ENCODE data around the gene AGBL1. TPM values are rescaled to one million over a fixed set of nuclear protein-coding genes. Genes with fewer than 3 reads are reported as not detected.

AGBL1 gene
- polyA plus RNA-seq, 1 donor from 2014 or later: not detected

DNA sequence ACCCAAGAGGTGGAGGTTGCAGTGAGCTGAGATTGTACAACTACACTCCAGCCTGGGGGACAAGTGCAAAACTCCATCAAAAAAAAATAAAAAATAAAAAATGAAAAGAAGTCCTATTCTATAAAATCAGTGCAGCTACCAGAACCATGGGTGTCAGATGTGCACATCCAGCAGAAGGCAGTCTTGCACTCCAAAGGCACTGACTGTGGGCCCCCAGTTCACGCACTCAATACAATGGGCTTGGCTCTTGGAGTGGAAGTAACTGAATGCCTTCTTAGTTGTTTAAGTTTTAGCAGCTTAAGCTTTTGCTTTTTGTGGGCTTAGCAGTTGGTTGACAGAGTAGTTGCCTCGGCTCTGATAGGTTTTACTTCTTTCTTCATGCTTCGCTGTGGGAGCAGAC is 141.4 kb downstream of the AGBL1 start:
- Mint-ChIP-seq H3K36me3 (no peaks in the 10 kb centered on the region), H3K27ac (no peak overlapping the region), H3K4me1 (no peaks in the 10 kb centered on the region), H3K9me3 (peaks cover 4 to 15% (median 13%) of the 10 kb centered on the region in 3 donors), H3K4me3 (no peak overlapping the region), H3K27me3 (peaks cover 2% of the 10 kb centered on the region)

DNA sequence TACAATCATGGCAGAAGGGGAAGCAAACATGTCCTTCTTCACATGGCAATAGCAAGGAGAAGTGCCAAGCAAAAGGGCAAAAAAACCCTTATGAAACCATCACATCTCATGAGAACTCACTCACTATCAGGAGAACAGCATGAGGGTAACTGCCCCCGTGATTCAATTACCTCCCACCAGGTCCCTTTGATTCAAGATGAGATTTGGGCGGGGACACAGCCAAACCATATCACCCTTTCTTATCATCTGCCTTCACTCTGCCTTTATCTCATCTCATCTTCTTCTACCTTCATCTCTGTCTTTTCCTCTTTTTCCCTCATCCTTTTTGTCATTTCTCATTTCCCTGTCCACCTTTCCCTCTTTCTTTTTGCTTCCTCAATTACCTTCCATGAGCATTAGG is 149.6 kb downstream of the AGBL1 start:
- no peaks in the 10 kb centered on the region for H3K4me1 Mint-ChIP-seq
- peak overlapping the region in 1 of 4 donors; percentile 40 for H3K4me3 Mint-ChIP-seq
- no peaks in the 10 kb centered on the region for H3K36me3 Mint-ChIP-seq
- H3K27me3 Mint-ChIP-seq: peaks cover 6% of the 10 kb centered on the region
- peaks cover 0 to 8% (median 2%) of the 10 kb centered on the region in 3 donors for H3K9me3 Mint-ChIP-seq
- H3K27ac Mint-ChIP-seq: no peak overlapping the region

DNA sequence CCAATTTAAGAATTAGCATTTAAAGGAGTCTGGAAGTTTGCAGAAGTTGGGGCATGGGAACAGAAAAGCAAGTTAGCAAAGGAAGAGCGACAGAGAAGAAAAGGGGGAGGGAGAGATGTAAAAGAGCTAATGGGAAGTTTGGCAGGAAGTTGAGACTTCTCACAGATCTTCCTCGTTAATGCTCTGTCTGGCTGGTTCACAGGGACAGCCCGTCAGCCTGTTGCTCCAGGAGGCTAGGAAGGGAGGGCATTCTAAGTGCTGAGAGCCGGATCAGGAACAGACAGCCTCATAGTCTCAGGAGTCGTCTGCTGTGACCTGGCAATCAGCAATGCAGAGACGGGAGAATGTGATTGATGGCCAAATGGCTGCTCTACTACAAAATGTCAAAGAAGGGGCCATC is 150.3 kb downstream of the AGBL1 start:
- Mint-ChIP-seq H3K4me1 (no peaks in the 10 kb centered on the region), H3K36me3 (no peaks in the 10 kb centered on the region), H3K9me3 (peaks cover 0 to 8% (median 2%) of the 10 kb centered on the region in 3 donors), H3K4me3 (no peak overlapping the region), H3K27ac (no peak overlapping the region), H3K27me3 (peaks cover 6% of the 10 kb centered on the region)

DNA sequence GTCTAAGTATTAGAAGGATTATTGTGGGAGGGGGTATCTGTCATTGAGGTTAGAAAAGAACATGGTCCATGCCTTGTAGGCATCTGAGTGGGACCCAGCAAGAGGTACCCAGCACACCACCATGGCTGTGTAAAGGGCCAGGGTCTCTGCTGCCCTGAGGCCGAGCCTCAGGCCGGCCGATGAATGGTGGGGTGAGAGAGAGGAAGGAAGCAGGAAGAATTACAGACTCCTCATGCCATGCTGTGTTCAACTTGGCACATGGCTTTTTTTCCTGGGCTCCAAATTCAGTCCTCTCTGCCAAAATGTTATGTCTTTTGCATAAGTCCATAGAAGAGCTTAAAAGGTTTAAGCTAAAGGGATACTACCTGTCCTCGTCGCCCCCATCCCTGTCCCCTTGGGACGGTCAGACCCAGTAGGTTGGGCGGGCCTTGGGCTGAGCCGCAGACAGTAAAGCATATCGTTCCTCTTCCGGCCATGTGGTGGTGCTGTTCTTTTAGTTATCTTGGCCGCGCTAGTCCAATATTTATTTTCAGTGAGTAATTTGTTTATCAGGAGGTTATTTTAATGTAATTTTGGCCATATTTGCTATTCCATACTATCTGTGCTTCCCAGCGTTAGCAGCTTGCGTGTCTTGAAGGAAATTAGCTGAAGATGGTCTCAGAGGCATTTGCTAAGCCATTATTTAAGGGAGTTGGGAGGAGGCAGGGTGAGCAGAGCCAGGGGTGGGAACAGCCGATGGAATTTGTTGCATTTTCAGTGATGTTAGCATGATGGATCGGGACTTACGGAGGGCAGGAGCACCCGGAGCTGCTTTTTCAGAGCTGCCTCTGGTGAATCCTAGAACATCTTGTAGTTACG is 152.4 kb downstream of the AGBL1 start:
- H3K4me3 Mint-ChIP-seq: no peak overlapping the region
- H3K36me3 Mint-ChIP-seq: no peaks in the 10 kb centered on the region
- H3K27ac Mint-ChIP-seq: no peak overlapping the region
- H3K9me3 Mint-ChIP-seq: peaks cover 0 to 8% (median 2%) of the 10 kb centered on the region in 3 donors
- no peaks in the 10 kb centered on the region for H3K4me1 Mint-ChIP-seq
- H3K27me3 Mint-ChIP-seq: peaks cover 6% of the 10 kb centered on the region

DNA sequence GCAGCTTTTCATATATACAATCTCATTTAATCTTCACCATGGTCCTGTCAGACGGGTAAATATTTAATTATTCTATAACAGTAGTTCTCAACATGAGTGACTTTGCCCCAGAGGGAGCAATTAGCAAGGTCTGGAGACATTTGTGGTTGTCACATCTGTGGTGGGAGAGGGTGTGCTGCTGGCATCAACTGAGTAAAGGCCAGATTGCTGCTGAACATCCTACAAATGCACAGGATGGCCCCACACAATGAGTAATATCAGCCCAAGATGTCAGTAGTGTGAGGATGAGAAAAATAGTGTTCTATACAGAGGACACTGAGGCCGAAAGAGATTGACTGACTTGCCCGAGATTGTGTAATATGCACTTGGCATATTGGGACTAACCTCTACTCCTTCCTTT is 156.0 kb downstream of the AGBL1 start:
- no peaks in the 10 kb centered on the region for H3K36me3 Mint-ChIP-seq
- no peak overlapping the region for H3K4me3 Mint-ChIP-seq
- H3K27ac Mint-ChIP-seq: no peak overlapping the region
- peaks cover 6% of the 10 kb centered on the region for H3K27me3 Mint-ChIP-seq
- no peaks in the 10 kb centered on the region for H3K4me1 Mint-ChIP-seq
- peaks cover 0 to 4% (median 1%) of the 10 kb centered on the region in 3 donors for H3K9me3 Mint-ChIP-seq

DNA sequence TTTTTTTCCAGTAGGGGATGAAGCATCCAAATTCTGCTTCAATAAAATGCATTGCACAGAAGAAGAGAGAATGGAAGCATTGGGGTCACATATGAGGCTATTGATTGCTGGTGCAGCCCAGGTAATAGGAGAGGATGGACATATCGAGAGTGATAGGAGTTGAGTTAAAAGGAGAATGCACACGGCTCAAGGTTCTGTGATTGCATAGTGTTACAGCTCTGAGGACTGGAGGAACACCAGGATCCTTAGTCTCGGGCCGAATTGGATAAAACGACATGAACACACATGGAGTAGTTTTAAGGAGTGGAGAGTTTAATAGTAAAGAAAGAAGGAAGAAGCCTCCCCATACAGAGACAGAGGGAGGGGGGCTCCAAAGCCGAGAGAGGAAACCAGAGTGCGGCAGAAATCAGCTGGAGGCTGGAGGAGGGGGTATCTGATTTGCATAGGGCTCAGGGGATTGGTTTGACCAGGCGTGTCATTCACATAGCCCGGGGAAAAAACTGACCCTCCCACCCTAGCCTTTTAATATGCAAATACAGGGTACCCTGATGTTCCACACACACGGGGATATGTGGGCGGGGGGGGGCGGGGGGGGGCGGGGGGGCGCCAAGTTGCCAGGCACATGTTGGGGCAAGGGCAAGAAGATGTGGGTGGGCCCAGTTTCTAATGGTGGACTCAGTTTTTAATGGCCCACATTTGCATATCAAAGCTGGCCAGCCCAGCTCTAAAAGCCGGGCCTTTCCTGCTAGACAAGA is 156.9 kb downstream of the AGBL1 start:
- Mint-ChIP-seq H3K9me3 (peaks cover 4 to 5% (median 4%) of the 10 kb centered on the region in 3 donors), H3K36me3 (no peaks in the 10 kb centered on the region), H3K4me1 (no peaks in the 10 kb centered on the region), H3K4me3 (no peak overlapping the region), H3K27me3 (peaks cover 6% of the 10 kb centered on the region), H3K27ac (no peak overlapping the region)

DNA sequence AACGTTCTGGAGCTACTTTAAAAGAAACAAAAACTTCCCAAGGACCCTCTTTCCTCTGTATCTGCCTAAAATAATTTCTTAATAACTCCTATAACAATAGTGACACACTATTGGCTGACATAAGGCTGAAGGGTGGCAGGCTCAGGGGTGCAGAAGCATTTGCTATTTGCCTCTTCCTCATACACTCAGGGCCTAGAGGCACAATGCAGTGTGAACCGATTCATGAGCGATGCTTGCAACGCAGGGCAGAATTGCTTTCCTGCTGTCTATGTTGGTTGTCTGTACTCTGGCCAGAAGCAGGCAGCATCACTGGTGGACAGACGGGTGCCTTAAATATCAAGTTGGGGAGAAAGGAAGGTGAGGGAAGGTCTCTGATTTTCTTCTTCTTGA is 157.4 kb downstream of the AGBL1 start:
- H3K9me3 Mint-ChIP-seq: peaks cover 4 to 5% (median 5%) of the 10 kb centered on the region in 3 donors
- no peaks in the 10 kb centered on the region for H3K4me1 Mint-ChIP-seq
- no peaks in the 10 kb centered on the region for H3K36me3 Mint-ChIP-seq
- H3K4me3 Mint-ChIP-seq: no peak overlapping the region
- H3K27me3 Mint-ChIP-seq: peaks cover 5% of the 10 kb centered on the region
- no peak overlapping the region for H3K27ac Mint-ChIP-seq

DNA sequence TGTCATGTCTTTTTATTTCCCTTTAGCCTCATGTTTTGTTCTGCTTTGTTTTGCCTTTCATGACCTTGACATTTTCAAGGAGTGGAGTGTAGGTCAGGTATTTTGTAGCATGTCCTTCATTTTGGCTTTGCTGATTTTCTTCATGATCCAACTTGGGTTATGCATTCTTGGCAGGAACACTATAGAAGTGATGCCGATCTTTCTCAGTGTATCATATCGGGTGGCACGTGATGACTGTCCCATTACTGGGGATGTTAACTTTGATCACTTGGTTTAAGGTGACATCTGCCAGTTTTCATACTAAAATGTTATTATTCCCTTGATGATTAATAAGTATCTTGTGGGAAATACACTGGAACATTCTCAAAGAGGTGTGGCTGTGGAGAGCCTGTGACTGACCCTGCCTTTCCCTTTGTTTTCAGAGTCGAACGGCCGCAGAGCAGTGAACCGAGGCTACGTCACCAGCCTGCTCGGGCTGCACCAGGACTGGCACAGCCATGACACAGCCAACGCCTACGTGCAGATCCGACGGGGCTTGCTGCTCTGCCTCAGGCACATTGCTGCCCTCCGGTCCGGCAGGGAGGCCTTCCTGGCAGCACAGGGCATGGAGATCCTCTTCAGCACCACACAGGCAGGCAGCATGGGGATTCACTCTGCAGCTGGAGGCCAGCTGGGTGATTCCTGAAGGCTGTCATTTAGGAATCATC is 167.7 kb downstream of the AGBL1 start:
- Mint-ChIP-seq H3K27me3 (no peaks in the 10 kb centered on the region), H3K4me1 (no peaks in the 10 kb centered on the region), H3K36me3 (no peaks in the 10 kb centered on the region), H3K9me3 (peaks cover 0 to 3% (median 0%) of the 10 kb centered on the region in 3 donors), H3K27ac (no peak overlapping the region), H3K4me3 (no peak overlapping the region)

DNA sequence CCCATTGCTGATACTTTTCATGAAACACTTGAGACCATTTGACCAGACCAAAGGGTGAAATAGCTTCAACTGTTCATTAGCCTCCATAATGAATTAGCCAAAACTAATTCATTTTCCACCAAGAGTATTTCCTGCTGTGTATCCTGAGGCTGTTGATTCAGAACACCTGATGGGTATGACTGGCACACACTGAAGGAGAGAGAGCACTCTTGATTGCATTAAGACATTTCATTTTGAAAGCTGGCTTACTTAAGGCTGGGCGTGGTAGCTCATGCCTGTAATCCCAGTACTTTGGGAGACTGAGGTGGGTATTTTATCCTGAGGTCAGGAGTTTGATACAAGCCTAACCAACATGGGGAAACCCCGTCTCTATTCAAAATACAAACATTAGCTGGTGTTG is 175.6 kb downstream of the AGBL1 start:
- Mint-ChIP-seq H3K36me3 (no peaks in the 10 kb centered on the region), H3K4me3 (no peak overlapping the region), H3K27me3 (no peaks in the 10 kb centered on the region), H3K4me1 (no peaks in the 10 kb centered on the region), H3K27ac (no peak overlapping the region), H3K9me3 (no peaks in the 10 kb centered on the region)

DNA sequence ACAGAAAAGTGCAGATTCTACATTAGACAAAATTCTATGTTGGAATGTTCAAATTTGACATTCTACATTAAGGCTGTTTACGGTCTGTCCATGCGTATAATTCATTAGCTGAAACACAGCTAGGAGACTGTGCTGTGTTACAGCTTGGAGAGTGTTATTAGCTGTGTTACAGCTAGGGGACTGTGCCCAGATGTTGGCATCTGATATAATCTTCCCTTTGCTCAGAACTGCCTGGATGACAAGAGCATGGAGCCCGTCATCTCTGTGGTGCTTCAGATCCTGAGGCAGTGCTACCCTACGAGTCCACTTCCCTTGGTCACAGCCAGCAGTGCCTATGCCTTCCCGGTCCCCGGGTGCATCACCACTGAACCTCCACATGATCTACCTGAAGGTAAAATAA is 177.0 kb downstream of the AGBL1 start:
- Mint-ChIP-seq H3K4me3 (no peak overlapping the region), H3K36me3 (no peaks in the 10 kb centered on the region), H3K9me3 (peaks cover 0 to 2% (median 0%) of the 10 kb centered on the region in 3 donors), H3K27ac (no peak overlapping the region), H3K27me3 (no peaks in the 10 kb centered on the region), H3K4me1 (no peaks in the 10 kb centered on the region)

DNA sequence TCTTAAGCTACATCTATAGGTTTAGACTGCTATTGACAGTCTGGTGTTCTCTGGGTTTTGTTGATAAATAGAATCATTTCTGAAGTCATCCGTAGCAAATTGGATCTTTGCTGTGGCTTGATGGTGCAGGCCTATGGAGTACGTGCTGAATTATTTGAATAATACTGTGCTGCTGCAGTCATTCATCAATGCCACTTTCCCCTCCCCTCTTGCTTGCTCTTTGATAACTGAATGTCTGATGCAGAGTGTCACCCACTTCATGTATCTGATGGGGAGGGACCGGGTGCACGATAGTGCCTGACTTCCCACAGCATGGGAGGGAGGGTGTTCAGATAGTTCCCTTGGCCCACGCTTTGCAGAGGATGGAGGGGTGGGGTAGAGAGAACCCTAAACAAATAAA is 179.9 kb downstream of the AGBL1 start:
- Mint-ChIP-seq H3K4me3 (peak overlapping the region in 1 of 4 donors; percentile 68), H3K27me3 (no peaks in the 10 kb centered on the region), H3K27ac (no peak overlapping the region), H3K4me1 (no peaks in the 10 kb centered on the region), H3K9me3 (peaks cover 0 to 2% (median 0%) of the 10 kb centered on the region in 3 donors), H3K36me3 (no peaks in the 10 kb centered on the region)

DNA sequence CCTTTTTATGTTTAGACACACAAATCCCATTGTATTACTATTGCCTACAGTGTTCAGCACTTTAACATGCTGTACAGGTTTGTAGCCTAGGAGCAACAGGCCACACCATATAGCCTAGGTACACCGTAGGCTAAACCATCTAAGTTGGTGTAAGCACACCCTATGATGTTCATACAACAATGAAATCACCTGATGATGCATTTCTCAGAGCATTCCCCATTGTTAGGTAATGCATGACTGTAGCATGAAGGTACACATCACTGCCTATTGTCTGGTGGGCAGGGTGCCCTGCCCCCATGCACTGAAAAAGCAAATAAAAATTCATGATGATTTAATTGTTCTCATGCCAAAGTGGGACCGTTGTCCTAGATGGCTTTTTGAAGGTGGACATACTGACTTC is 183.6 kb downstream of the AGBL1 start:
- H3K4me3 Mint-ChIP-seq: no peak overlapping the region
- H3K27ac Mint-ChIP-seq: no peak overlapping the region
- no peaks in the 10 kb centered on the region for H3K4me1 Mint-ChIP-seq
- H3K9me3 Mint-ChIP-seq: peaks cover 0 to 2% (median 0%) of the 10 kb centered on the region in 3 donors
- H3K27me3 Mint-ChIP-seq: peaks cover 3% of the 10 kb centered on the region
- no peaks in the 10 kb centered on the region for H3K36me3 Mint-ChIP-seq

DNA sequence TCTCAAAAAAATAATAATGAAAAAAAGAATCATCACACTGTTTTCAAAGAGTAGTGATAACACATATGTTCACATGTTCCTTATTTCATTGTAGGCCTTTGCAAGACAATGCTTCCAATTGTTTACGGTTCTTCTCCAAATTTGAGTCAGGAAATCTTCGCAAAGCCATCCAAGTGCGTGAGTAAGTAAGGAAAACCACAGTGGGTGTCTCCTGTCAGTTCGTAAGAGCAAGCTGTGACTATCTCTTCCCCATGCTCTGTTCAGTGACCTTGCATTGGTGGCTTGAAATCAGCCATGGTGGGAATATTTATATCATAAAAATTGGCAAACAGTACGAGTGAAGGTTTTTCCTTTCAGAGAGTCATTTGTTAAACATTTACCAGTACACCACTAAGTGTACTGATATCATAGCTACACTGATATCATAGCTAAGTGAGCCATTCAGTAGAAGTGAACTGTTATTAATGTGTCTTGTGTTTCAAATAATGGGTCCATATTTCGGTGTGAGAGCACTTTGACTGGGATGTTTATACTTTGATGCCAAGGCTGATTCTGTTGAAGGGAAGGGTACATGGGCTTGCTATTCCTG is 187.3 kb downstream of the AGBL1 start:
- Mint-ChIP-seq H3K4me1 (no peaks in the 10 kb centered on the region), H3K27me3 (peaks cover 3% of the 10 kb centered on the region), H3K27ac (no peak overlapping the region), H3K4me3 (no peak overlapping the region), H3K36me3 (no peaks in the 10 kb centered on the region), H3K9me3 (no peaks in the 10 kb centered on the region)

DNA sequence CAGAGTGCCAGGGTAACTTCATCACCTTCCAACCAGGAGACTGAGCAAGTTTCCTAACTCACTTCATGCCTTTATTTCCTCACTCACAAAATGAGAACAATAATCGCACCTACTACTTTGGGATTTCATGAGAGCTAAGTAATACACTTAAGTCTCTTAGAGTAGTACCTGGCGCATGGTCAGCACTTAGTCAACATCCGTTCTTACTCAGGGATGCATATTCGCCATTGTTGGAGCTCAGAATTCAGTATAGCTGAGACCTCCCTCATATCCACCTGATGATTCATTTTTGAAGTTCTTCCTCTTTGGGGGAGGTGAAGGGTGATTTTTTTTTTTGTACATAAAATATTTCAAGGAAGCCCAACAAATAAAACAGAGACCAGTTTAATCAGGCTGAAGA is 188.2 kb downstream of the AGBL1 start:
- no peaks in the 10 kb centered on the region for H3K36me3 Mint-ChIP-seq
- peaks cover 3% of the 10 kb centered on the region for H3K27me3 Mint-ChIP-seq
- no peak overlapping the region for H3K27ac Mint-ChIP-seq
- H3K4me3 Mint-ChIP-seq: no peak overlapping the region
- no peaks in the 10 kb centered on the region for H3K9me3 Mint-ChIP-seq
- H3K4me1 Mint-ChIP-seq: no peaks in the 10 kb centered on the region

DNA sequence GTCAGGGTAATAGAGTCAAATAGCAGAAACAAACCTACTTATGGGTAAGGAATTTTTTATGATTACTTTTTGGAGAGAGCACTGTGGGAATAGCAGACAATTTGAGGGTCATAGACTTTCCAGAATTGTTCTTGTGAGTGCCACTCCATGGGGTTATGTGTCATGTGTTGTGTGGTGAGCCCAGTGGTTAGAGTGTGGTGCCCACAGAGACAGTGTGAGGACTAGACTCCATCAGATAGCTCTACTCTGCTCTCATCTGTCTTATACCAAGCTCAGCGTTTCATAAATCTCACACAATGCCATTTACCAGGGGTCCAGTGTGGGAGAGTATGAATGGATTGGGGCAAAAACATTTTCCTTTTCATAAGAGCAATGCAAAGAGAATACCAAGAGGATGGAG is 188.9 kb downstream of the AGBL1 start:
- Mint-ChIP-seq H3K27me3 (peaks cover 3% of the 10 kb centered on the region), H3K36me3 (no peaks in the 10 kb centered on the region), H3K4me1 (no peaks in the 10 kb centered on the region), H3K9me3 (no peaks in the 10 kb centered on the region), H3K27ac (no peak overlapping the region), H3K4me3 (no peak overlapping the region)

All from IgD-negative memory B cell (primary cell).